A549 (cell line): ENCODE measurements around the gene KCNIP3.

ENCODE experiments used
- CEBPB ChIP-seq, 2 experiments: fragments of >200 bp in 1 of 2; sonication (Bioruptor Twin) in 1 of 2; formaldehyde crosslinking in 1 of 2; IDR thresholded peaks; 2 replicates each; pipeline ENCODE4 v1.6.1; 2012 to 2016
- CHD4 ChIP-seq: fragments of 200-600 bp; sonication (generic); IDR thresholded peaks from 2 replicates; pipeline ENCODE4 v1.6.1; 2016; ENCODE audit warnings: antibody characterized with exemption, mild to moderate bottlenecking, borderline replicate concordance
- CTCF ChIP-seq: fragments of >200 bp; sonication (Bioruptor Twin); formaldehyde crosslinking; IDR thresholded peaks from 3 replicates; pipeline ENCODE4 v1.5.1; 2016
- EP300 ChIP-seq, 2 experiments: fragments of >200 bp; sonication (Bioruptor Twin); formaldehyde crosslinking; IDR thresholded peaks; 2 replicates in 1 of 2; 3 replicates in 1 of 2; pipeline ENCODE4 v1.6.1; 2016 to 2017
- MAX ChIP-seq: IDR thresholded peaks from 2 replicates; pipeline ENCODE4 v1.6.1; 2012
- POLR2A ChIP-seq: IDR thresholded peaks from 2 replicates; pipeline ENCODE4 v1.6.1; 2012; ENCODE audit warnings: mild to moderate bottlenecking, low read length
- REST ChIP-seq: fragments of 200-600 bp; sonication (generic); IDR thresholded peaks from 2 replicates; pipeline ENCODE4 v1.6.1; 2016; ENCODE audit warnings: antibody characterized with exemption, mild to moderate bottlenecking, moderate library complexity
- SMC3 ChIP-seq: fragments of >200 bp; sonication (Bioruptor Twin); formaldehyde crosslinking; IDR thresholded peaks from 3 replicates; pipeline ENCODE4 v1.6.1; 2018; ENCODE audit warnings: inconsistent platforms

GRCh38 chr2:95275601-95276243 lies 21.4 kb upstream of the KCNIP3 start:
- TF ChIP-seq EP300 (IDR thresholded peaks at IDR 0.05) (no peak), POLR2A (no peak), CTCF (no peak), REST (no peak), MAX (no peak), SMC3 (no peak), CEBPB (IDR thresholded peaks at IDR 0.05) (no peak), CHD4 (no peak)
